Peyer's patch (tissue), 4 donors: ENCODE measurements around the gene CLEC16A.

Experiments used
- POLR2A ChIP-seq, 2 donors: fragments of 450-650 bp; IDR thresholded peaks; one replicate each; pipeline ENCODE4 v1.5.1; 2017; ENCODE audit warnings: antibody characterized with exemption in 2 of 2, mild to moderate bottlenecking in 2 of 2, moderate library complexity in 2 of 2
- TF ChIP-seq, protein P1 (sequence below), 6 experiments: fragments of 450-650 bp in 4 of 6; fragments of 200-600 bp in 2 of 6; sonication (generic) in 1 of 6; IDR thresholded peaks; one replicate each; pipeline ENCODE4 v1.5.1; 2017 to 2019; ENCODE audit warnings: antibody characterized with exemption in 6 of 6, mild to moderate bottlenecking in 3 of 6, moderate library complexity in 1 of 6

- TF ChIP-seq, protein P1, sequence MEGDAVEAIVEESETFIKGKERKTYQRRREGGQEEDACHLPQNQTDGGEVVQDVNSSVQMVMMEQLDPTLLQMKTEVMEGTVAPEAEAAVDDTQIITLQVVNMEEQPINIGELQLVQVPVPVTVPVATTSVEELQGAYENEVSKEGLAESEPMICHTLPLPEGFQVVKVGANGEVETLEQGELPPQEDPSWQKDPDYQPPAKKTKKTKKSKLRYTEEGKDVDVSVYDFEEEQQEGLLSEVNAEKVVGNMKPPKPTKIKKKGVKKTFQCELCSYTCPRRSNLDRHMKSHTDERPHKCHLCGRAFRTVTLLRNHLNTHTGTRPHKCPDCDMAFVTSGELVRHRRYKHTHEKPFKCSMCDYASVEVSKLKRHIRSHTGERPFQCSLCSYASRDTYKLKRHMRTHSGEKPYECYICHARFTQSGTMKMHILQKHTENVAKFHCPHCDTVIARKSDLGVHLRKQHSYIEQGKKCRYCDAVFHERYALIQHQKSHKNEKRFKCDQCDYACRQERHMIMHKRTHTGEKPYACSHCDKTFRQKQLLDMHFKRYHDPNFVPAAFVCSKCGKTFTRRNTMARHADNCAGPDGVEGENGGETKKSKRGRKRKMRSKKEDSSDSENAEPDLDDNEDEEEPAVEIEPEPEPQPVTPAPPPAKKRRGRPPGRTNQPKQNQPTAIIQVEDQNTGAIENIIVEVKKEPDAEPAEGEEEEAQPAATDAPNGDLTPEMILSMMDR (IDR thresholded peaks at IDR 0.05) = no peak
- TF ChIP-seq POLR2A (IDR thresholded peaks at IDR 0.05) = no peak
Observed at GRCh38 chr16:11032922-11033291, 88.5 kb downstream of the CLEC16A start.
